Ovary (tissue), 3 donors: ENCODE measurements around the gene DZIP1.

Experiments
- EP300 ChIP-seq: sonication (generic); formaldehyde crosslinking; IDR thresholded peaks from one replicate; pipeline ENCODE4 v1.6.1; 2017; ENCODE audit warnings: antibody characterized with exemption
- POLR2A ChIP-seq: fragments of 450-650 bp; IDR thresholded peaks from one replicate; pipeline ENCODE4 v1.6.1; 2017; ENCODE audit warnings: antibody characterized with exemption, mild to moderate bottlenecking, moderate library complexity
- TF ChIP-seq, protein P1 (sequence below), 3 donors: fragments of 450-650 bp in 2 of 3; fragments of 200-600 bp in 1 of 3; IDR thresholded peaks; one replicate each; pipeline versions ENCODE4 v1.5.1 to v1.8.0; 2016 to 2022; ENCODE audit warnings: antibody characterized with exemption in 3 of 3, mild to moderate bottlenecking in 1 of 3
- donor health status: DM: no; HTN: no; CAD: no.

DNA sequence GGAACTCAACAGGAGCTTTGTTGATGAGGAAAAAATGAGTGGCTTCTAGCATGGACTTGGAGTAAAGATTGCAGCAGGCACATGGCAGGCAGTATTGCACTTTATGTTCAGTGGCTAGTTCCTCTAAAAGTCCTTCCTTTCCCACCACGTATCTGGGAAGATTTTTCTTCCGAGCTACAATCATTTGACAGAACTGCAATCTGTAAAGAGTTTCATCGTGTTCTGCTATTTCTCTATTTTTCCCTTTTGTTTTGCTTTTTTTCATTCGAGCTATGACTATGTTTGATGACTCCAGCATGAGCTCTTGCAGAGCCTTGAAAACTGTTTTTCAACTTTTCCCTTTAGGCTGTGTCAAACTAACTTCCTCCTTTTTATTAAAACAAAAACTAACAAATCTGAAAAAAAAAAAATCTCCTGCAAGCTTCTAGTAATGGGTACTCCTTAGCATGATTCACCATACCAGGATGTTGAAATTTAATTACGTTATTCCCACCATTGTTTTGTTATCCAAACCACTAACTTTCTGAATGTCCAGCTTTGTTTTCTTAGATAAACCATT is 79.7 kb downstream of the DZIP1 start:
- TF ChIP-seq, protein P1, sequence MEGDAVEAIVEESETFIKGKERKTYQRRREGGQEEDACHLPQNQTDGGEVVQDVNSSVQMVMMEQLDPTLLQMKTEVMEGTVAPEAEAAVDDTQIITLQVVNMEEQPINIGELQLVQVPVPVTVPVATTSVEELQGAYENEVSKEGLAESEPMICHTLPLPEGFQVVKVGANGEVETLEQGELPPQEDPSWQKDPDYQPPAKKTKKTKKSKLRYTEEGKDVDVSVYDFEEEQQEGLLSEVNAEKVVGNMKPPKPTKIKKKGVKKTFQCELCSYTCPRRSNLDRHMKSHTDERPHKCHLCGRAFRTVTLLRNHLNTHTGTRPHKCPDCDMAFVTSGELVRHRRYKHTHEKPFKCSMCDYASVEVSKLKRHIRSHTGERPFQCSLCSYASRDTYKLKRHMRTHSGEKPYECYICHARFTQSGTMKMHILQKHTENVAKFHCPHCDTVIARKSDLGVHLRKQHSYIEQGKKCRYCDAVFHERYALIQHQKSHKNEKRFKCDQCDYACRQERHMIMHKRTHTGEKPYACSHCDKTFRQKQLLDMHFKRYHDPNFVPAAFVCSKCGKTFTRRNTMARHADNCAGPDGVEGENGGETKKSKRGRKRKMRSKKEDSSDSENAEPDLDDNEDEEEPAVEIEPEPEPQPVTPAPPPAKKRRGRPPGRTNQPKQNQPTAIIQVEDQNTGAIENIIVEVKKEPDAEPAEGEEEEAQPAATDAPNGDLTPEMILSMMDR (IDR thresholded peaks at IDR 0.05): no peak
- no peak for TF ChIP-seq EP300
- TF ChIP-seq POLR2A: no peak
